H1 (cell line): ENCODE measurements around the gene ANO9. TPM values are rescaled to one million over a fixed set of nuclear protein-coding genes. Genes with fewer than 3 reads are reported as not detected.

ENCODE experiments used
- CTCF ChIA-PET: fragments of 300-600 bp; sonication (Branson Sonifier 250); formaldehyde crosslinking; loops from one replicate; lab custom pipeline; 2021; ENCODE audit not compliant: partially characterized antibody; lab: Charles Lee
- POLR2A ChIA-PET: fragments of 300-600 bp; sonication (Branson Sonifier 250); formaldehyde crosslinking; loops from one replicate; lab custom pipeline; 2021; ENCODE audit warnings: inconsistent platforms; ENCODE audit not compliant: partially characterized antibody; lab: Charles Lee
- DNase-seq, 2 experiments: peaks; one replicate each; pipeline versions ENCODE4 v3.0.0 to v3.0.0-alpha.2; 2010 to 2022; ENCODE audit warnings: low spot score in 2 of 2, low read depth in 1 of 2, mixed read lengths in 1 of 2
- FAIRE-seq: peaks from 2 replicates; lab custom pipeline; 2011; peaks lifted over from hg19 to GRCh38; lab: Jason Lieb, UNC
- H2AFZ ChIP-seq: 2 replicates; pipeline ENCODE4 v1.8.1; 2012; ENCODE audit warnings: low read length, inconsistent platforms
- H2AK5ac ChIP-seq: 2 replicates; pipeline ENCODE4 v1.6.1; 2013; ENCODE audit warnings: low read depth, low read length
- H2BK120ac ChIP-seq: replicated peaks from 2 replicates; pipeline ENCODE3; 2013; ENCODE audit warnings: low read depth, low read length, inconsistent platforms
- H2BK12ac ChIP-seq: 2 replicates; pipeline ENCODE4 v1.6.1; 2013; ENCODE audit warnings: low read depth, low read length
- H2BK15ac ChIP-seq: 2 replicates; pipeline ENCODE4 v1.6.1; 2013; ENCODE audit warnings: low read length
- H2BK20ac ChIP-seq: 2 replicates; pipeline ENCODE4 v1.6.1; 2013; ENCODE audit warnings: low read length
- H2BK5ac ChIP-seq: 2 replicates; pipeline ENCODE4 v1.6.1; 2013; ENCODE audit warnings: low read depth, low read length
- H3K14ac ChIP-seq: 2 replicates; pipeline ENCODE4 v1.6.1; 2013; ENCODE audit warnings: inconsistent platforms; ENCODE audit not compliant: insufficient read length
- H3K18ac ChIP-seq: 2 replicates; pipeline ENCODE4 v1.6.1; 2013; ENCODE audit warnings: low read length; ENCODE audit errors: extremely low read depth
- H3K23ac ChIP-seq: 2 replicates; pipeline ENCODE4 v1.6.1; 2013; ENCODE audit warnings: inconsistent platforms; ENCODE audit not compliant: insufficient read length
- H3K23me2 ChIP-seq: 2 replicates; pipeline ENCODE4 v1.6.1; 2013; ENCODE audit warnings: low read depth, low read length
- H3K27ac ChIP-seq: 2 replicates; pipeline ENCODE4 v1.6.1; 2011; ENCODE audit warnings: low read depth, low read length, inconsistent platforms
- H3K27me3 ChIP-seq, 4 experiments: replicated peaks in 1 of 4; 1 replicate in 1 of 4; 2 replicates in 3 of 4; pipeline versions ENCODE4 v1.6.1 to v1.8.1; 2011 to 2013; ENCODE audit warnings: low read length in 3 of 4, mild to moderate bottlenecking in 3 of 4, inconsistent platforms in 2 of 4, mixed read lengths in 2 of 4, moderate library complexity in 1 of 4; ENCODE audit not compliant: control insufficient read depth in 3 of 4, insufficient read depth in 3 of 4; ENCODE audit errors: extremely low read depth in 1 of 4
- H3K36me3 ChIP-seq, 4 experiments: 2 replicates each; pipeline versions ENCODE4 v1.6.1 to v1.8.1; 2011 to 2013; ENCODE audit warnings: mild to moderate bottlenecking in 4 of 4, low read length in 3 of 4, moderate library complexity in 2 of 4, control low read depth in 1 of 4, inconsistent platforms in 1 of 4; ENCODE audit not compliant: insufficient read depth in 4 of 4, control insufficient read depth in 2 of 4
- H3K4ac ChIP-seq: replicated peaks from 2 replicates; pipeline ENCODE3; 2013; ENCODE audit warnings: low read length, low read depth, mixed read lengths, inconsistent platforms; ENCODE audit not compliant: insufficient read length
- H3K4me1 ChIP-seq, 4 experiments: replicated peaks in 1 of 4; 1 replicate in 1 of 4; 2 replicates in 3 of 4; pipeline versions ENCODE4 v1.6.1 to v1.8.1; 2011 to 2013; ENCODE audit warnings: low read length in 3 of 4, inconsistent platforms in 2 of 4, mixed read lengths in 1 of 4; ENCODE audit not compliant: insufficient read depth in 4 of 4, control insufficient read depth in 3 of 4
- H3K4me2 ChIP-seq, 2 experiments: 2 replicates each; pipeline versions ENCODE4 v1.6.1 to v1.8.1; 2011 to 2013; ENCODE audit warnings: low read depth in 2 of 2, low read length in 2 of 2, control low read depth in 1 of 2, inconsistent platforms in 1 of 2, mild to moderate bottlenecking in 1 of 2; ENCODE audit not compliant: insufficient read depth in 1 of 2
- H3K4me3 ChIP-seq, 4 experiments: fragments of 200-600, 300-600 bp in 1 of 4; sonication (generic), shearing (Covaris generic), sonication (Bioruptor Twin) in 1 of 4; 2 replicates each; pipeline versions ENCODE4 v1.5.1 to v1.8.1; 2011 to 2016; ENCODE audit warnings: low read length in 4 of 4, low read depth in 3 of 4, control low read depth in 2 of 4, inconsistent platforms in 2 of 4, mild to moderate bottlenecking in 2 of 4, mixed read lengths in 1 of 4, moderate library complexity in 1 of 4; ENCODE audit not compliant: insufficient read depth in 2 of 4; ENCODE audit errors: extremely low read depth in 1 of 4
- H3K56ac ChIP-seq: replicated peaks from 2 replicates; pipeline ENCODE3; 2013; ENCODE audit warnings: low read depth, mild to moderate bottlenecking, mixed read lengths, low read length, inconsistent platforms; ENCODE audit not compliant: insufficient read length
- H3K79me1 ChIP-seq: 2 replicates; pipeline ENCODE4 v1.6.1; 2013; ENCODE audit warnings: low read depth, low read length, control low read depth
- H3K79me2 ChIP-seq, 2 experiments: 2 replicates each; pipeline versions ENCODE4 v1.6.1 to v1.8.1; 2012 to 2013; ENCODE audit warnings: low read length in 2 of 2, mild to moderate bottlenecking in 2 of 2, inconsistent platforms in 1 of 2; ENCODE audit not compliant: insufficient read depth in 2 of 2, control insufficient read depth in 1 of 2
- H3K9ac ChIP-seq, 4 experiments: replicated peaks in 1 of 4; 1 replicate in 1 of 4; 2 replicates in 3 of 4; pipeline versions ENCODE4 v1.6.1 to v1.8.1; 2011 to 2013; ENCODE audit warnings: low read depth in 3 of 4, low read length in 3 of 4, control low read depth in 2 of 4, mild to moderate bottlenecking in 2 of 4, moderate library complexity in 2 of 4, inconsistent platforms in 1 of 4; ENCODE audit errors: extremely low read depth in 1 of 4
- H3K9me3 ChIP-seq, 2 experiments: 2 replicates each; pipeline versions ENCODE4 v1.6.1 to v1.8.1; 2012 to 2013; ENCODE audit warnings: mild to moderate bottlenecking in 2 of 2, moderate library complexity in 2 of 2, control low read depth in 1 of 2, inconsistent platforms in 1 of 2, low read depth in 1 of 2, low read length in 1 of 2, mixed read lengths in 1 of 2; ENCODE audit not compliant: insufficient read depth in 2 of 2
- H4K20me1 ChIP-seq, 2 experiments: replicated peaks in 1 of 2; 2 replicates each; pipeline versions ENCODE3 to v1.8.1; 2011 to 2013; ENCODE audit warnings: inconsistent platforms in 2 of 2, low read length in 2 of 2, mild to moderate bottlenecking in 1 of 2; ENCODE audit not compliant: insufficient read depth in 2 of 2, control insufficient read depth in 1 of 2
- H4K5ac ChIP-seq: 2 replicates; pipeline ENCODE4 v1.6.1; 2013; ENCODE audit warnings: low read length, low read depth, mixed read lengths, inconsistent platforms; ENCODE audit not compliant: insufficient read length
- H4K8ac ChIP-seq: 2 replicates; pipeline ENCODE4 v1.8.0; 2013; ENCODE audit warnings: mild to moderate bottlenecking, moderate library complexity, low read length, inconsistent platforms; ENCODE audit not compliant: insufficient read depth; ENCODE audit errors: extremely low read depth
- H4K91ac ChIP-seq: replicated peaks from 2 replicates; pipeline ENCODE3; 2013; ENCODE audit warnings: low read length, mixed read lengths, inconsistent platforms; ENCODE audit not compliant: insufficient read length
- CTBP2 ChIP-seq: IDR thresholded peaks from 2 replicates; pipeline ENCODE4 v1.7.0; 2011; ENCODE audit warnings: borderline replicate concordance, mild to moderate bottlenecking, moderate library complexity, mixed read lengths, low read length; ENCODE audit not compliant: insufficient read depth, insufficient read length
- HDAC6 ChIP-seq: IDR thresholded peaks from one replicate; pipeline ENCODE4 v1.7.1; 2012; ENCODE audit warnings: low read depth, mild to moderate bottlenecking, inconsistent platforms, low read length, moderate library complexity
- JUND ChIP-seq: IDR thresholded peaks from 2 replicates; pipeline ENCODE4 v1.6.1; 2011; ENCODE audit warnings: mild to moderate bottlenecking, improper control_type of control experiment, low read length
- KDM5A ChIP-seq: fragments of 200-600 bp; IDR thresholded peaks from 2 replicates; pipeline ENCODE4 v1.7.1; 2012; ENCODE audit warnings: mild to moderate bottlenecking, low read length, inconsistent platforms, mixed read lengths
- NRF1 ChIP-seq: IDR thresholded peaks from 2 replicates; pipeline ENCODE4 v1.6.1; 2011; ENCODE audit warnings: mild to moderate bottlenecking, low read depth, low read length, improper control_type of control experiment
- RFX5 ChIP-seq: IDR thresholded peaks from 2 replicates; pipeline ENCODE4 v1.6.1; 2011; ENCODE audit warnings: low read depth, low read length, improper control_type of control experiment, borderline replicate concordance
- TBP ChIP-seq: IDR thresholded peaks from 2 replicates; pipeline ENCODE4 v1.6.1; 2011; ENCODE audit warnings: low read depth, low read length, improper control_type of control experiment
- WGBS, 2 experiments: shearing (Covaris generic) in 1 of 2; methylation state at CpG; one replicate each; pipeline versions ENCODE4 v1.1.6 to v1.1.7; 2013 to 2015; ENCODE audit warnings: low lambda C conversion rate in 2 of 2, mixed read lengths in 2 of 2, inconsistent platforms in 1 of 2, low coverage in 1 of 2, missing lambda C conversion rate in 1 of 2; ENCODE audit not compliant: insufficient replicate concordance in 2 of 2, insufficient coverage in 1 of 2, insufficient read length in 1 of 2; ENCODE audit errors: extremely low coverage in 1 of 2, missing lambda C conversion rate in 1 of 2; 5-methylcytosine and 5-hydroxymethylcytosine counted together
- polyA plus RNA-seq, 7 experiments: library from polyadenylated mRNA; depleted of rRNA in 3 of 7; stranded (reverse) in 5 of 7; unstranded in 2 of 7; fragments of >200 nt in 5 of 7; fragments of 200-250 nt in 2 of 7; gene quantifications; 1 replicate in 5 of 7; 2 replicates in 1 of 7; 4 replicates in 1 of 7; pipeline versions ENCODE4 v1.2.1 to v1.2.3, GENCODE V29; 2011 to 2013; ENCODE audit warnings: missing spikeins in 2 of 7, mixed read lengths in 2 of 7
- total RNA-seq: library from RNA; stranded (reverse); fragmentation: NEBNext Ultra II Directional; extraction: Animal tissue kit (Norgen Biotek cat#: 25700); gene quantifications from 2 replicates; pipeline ENCODE4 v1.2.1, GENCODE V29; 2021
- TF ChIP-seq, protein P1 (sequence below), 3 experiments: IDR thresholded peaks; 1 replicate in 2 of 3; 2 replicates in 1 of 3; pipeline versions ENCODE4 v1.5.1 to v1.6.1; 2011; ENCODE audit warnings: low read length in 3 of 3, mild to moderate bottlenecking in 3 of 3, inconsistent platforms in 2 of 3, low read depth in 1 of 3, moderate library complexity in 1 of 3; ENCODE audit not compliant: insufficient read depth in 1 of 3; ENCODE audit errors: control extremely low read depth in 1 of 3
- TF ChIP-seq, protein P2 (sequence below): IDR thresholded peaks from 2 replicates; pipeline ENCODE4 v1.6.1; 2012; ENCODE audit warnings: low read length, inconsistent platforms

ANO9 gene
- total and polyA plus RNA-seq, 2 of the 8 experiments (the other 6 are each of a cell fraction or from before 2014, with no cell fraction given) = 20.0 to 20.7 TPM

DNA sequence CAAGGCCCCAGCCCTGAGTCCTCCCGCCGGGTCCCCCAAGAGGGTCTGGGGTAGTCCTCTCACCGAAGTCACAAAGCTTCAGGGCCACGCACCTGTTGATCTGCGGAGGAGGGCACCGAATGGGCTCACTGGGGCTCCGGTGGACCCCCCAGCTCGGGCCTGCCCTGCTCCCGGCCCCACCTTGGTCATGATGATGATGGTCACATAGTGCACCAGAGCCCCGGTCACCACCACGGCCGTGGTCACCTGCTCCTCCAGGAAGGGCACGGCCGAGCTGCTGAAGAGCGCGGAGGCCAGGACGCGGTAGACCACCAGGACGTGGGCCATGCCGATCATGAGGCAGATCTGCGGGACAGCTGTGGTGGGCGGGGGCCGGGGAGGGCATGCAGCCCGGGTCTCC lies 13.5 kb downstream of the ANO9 start:
- Histone ChIP-seq H3K4ac (no peak overlapping the region), H3K36me3 (no peaks in the 10 kb centered on the region), H4K8ac (no peak overlapping the region), H2AFZ (no peak overlapping the region), H3K4me1 (no peaks in the 10 kb centered on the region; a peak in 1 of 7 replicates), H4K20me1 (no peaks in the 10 kb centered on the region), H2AK5ac (no peak overlapping the region), H3K4me3 (no peak overlapping the region), H3K79me1 (no peaks in the 10 kb centered on the region), H3K4me2 (no peak overlapping the region), H3K79me2 (no peaks in the 10 kb centered on the region), H3K27me3 (no peaks in the 10 kb centered on the region)
- 88% methylated on average over 21 of the region's 24 CpGs; no CpG with 5 or more reads in 1 of the 2 experiments for WGBS, 2 experiments
- CTCF ChIA-PET = interaction anchor here (1.0 kb wide), 1 partner anchor 21 kb away, joined by 5 read pairs; no protein-coding TSS in a partner anchor
- DNase-seq = no peak
- no peak for TF ChIP-seq KDM5A
- TF ChIP-seq HDAC6 = no peak
- TF ChIP-seq, protein P1, sequence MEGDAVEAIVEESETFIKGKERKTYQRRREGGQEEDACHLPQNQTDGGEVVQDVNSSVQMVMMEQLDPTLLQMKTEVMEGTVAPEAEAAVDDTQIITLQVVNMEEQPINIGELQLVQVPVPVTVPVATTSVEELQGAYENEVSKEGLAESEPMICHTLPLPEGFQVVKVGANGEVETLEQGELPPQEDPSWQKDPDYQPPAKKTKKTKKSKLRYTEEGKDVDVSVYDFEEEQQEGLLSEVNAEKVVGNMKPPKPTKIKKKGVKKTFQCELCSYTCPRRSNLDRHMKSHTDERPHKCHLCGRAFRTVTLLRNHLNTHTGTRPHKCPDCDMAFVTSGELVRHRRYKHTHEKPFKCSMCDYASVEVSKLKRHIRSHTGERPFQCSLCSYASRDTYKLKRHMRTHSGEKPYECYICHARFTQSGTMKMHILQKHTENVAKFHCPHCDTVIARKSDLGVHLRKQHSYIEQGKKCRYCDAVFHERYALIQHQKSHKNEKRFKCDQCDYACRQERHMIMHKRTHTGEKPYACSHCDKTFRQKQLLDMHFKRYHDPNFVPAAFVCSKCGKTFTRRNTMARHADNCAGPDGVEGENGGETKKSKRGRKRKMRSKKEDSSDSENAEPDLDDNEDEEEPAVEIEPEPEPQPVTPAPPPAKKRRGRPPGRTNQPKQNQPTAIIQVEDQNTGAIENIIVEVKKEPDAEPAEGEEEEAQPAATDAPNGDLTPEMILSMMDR (IDR thresholded peaks at IDR 0.05; ENCODE audit: control extremely low read depth in 1 of 3, insufficient read depth in 1 of 3, low read depth in 1 of 3, low read length in 3 of 3) = no peak
- no peak for TF ChIP-seq CTBP2
- TF ChIP-seq, protein P2, sequence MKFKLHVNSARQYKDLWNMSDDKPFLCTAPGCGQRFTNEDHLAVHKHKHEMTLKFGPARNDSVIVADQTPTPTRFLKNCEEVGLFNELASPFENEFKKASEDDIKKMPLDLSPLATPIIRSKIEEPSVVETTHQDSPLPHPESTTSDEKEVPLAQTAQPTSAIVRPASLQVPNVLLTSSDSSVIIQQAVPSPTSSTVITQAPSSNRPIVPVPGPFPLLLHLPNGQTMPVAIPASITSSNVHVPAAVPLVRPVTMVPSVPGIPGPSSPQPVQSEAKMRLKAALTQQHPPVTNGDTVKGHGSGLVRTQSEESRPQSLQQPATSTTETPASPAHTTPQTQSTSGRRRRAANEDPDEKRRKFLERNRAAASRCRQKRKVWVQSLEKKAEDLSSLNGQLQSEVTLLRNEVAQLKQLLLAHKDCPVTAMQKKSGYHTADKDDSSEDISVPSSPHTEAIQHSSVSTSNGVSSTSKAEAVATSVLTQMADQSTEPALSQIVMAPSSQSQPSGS = no peak
- TF ChIP-seq JUND = no peak
- TF ChIP-seq RFX5 = no peak
- no peak for TF ChIP-seq TBP
- TF ChIP-seq NRF1 = no peak
- TF ChIP-seq, all 59 proteins: peak for 0
- Histone ChIP-seq H3K9me3 (no peaks in the 10 kb centered on the region), H2BK5ac (no peak overlapping the region), H3K23me2 (no peaks in the 10 kb centered on the region), H3K14ac (no peak overlapping the region), H3K56ac (no peak overlapping the region), H3K27ac (no peak overlapping the region), H2BK120ac (no peak overlapping the region), H3K9ac (no peak overlapping the region), H4K91ac (no peak overlapping the region), H2BK20ac (no peak overlapping the region), H2BK12ac (no peak overlapping the region), H2BK15ac (no peak overlapping the region), H4K5ac (no peak overlapping the region), H3K23ac (no peak overlapping the region), H3K18ac (no peak overlapping the region)
- no peak for FAIRE-seq
- POLR2A ChIA-PET = interaction anchor here (0.7 to 3.7 kb wide), 4 partner anchors 12 to 59 kb away, joined by 3 to 23 read pairs (median 6); partner anchors contain the start of genes B4GALNT4, PTDSS2 and SIGIRR
